ENCODE results near the gene ETF1. TPM values are rescaled to one million over a fixed set of nuclear protein-coding genes. Genes with fewer than 3 reads are reported as not detected.

Gene ETF1
- total RNA-seq: 50.7 TPM

GRCh38 chr5:138542956-138543729 lies at the start of gene ETF1:
Gene ETF1, minus strand, starts transcription at chr5:138543236. Its CDS starts 318 bp downstream, at chr5:138542918.

GRCh38 chr5:138575194-138576015 lies 32.4 kb upstream of the ETF1 start, which contains the start of gene HSPA9:
Gene HSPA9, minus strand, starts transcription at chr5:138575401. Its CDS starts 83 bp downstream, at chr5:138575318.

GRCh38 chr5:138465261-138466124 lies 77.5 kb downstream of the ETF1 start, which contains the start of gene EGR1:
Gene EGR1, plus strand, starts transcription at chr5:138465479. Its CDS starts 283 bp downstream, at chr5:138465762.

Small RNA genes within 50 kb of the gene (small RNA-seq; reads per million reads assigned to genes)
- gene RF00154 (ENCODE audit: low replicate concordance): 59.1 reads per million, percentile 97 among the genes with 10 or more reads in this experiment
- gene SNORD63 (ENCODE audit: low replicate concordance): 199 reads per million, percentile 98 among the genes with 10 or more reads in this experiment

Other genes starting within 250 kb of the ETF1 start
- gene CDC25C, start 211.4 kb downstream of the ETF1 start, total RNA-seq: 5.1 TPM
- 29.5 TPM for gene FAM53C, start 205.0 kb downstream of the ETF1 start, total RNA-seq
- gene KDM3B, start 190.6 kb downstream of the ETF1 start, total RNA-seq: 92.5 TPM
- gene REEP2, start 104.2 kb downstream of the ETF1 start, total RNA-seq: 3.0 TPM
- 14.7 TPM for gene EGR1, start 77.8 kb downstream of the ETF1 start, total RNA-seq
- 275 TPM for gene HSPA9, start 32.2 kb upstream of the ETF1 start, total RNA-seq
- 379 TPM for gene CTNNA1, start 210.2 kb upstream of the ETF1 start, total RNA-seq